HG03571 (cell line): ENCODE measurements around the gene DIS3L2.

Experiments used
- ATAC-seq: cut with Tn5 transposase; IDR thresholded peaks from one replicate; pipeline ENCODE4 v1.9.1; 2021; ENCODE audit not compliant: unreplicated experiment

DIS3L2 gene

GRCh38 chr2:232225429-232225828 is 263.9 kb downstream of the DIS3L2 start:
- ATAC-seq = no peak

- ATAC-seq = no peak
Observed at GRCh38 chr2:232225895-232226294, 264.4 kb downstream of the DIS3L2 start.

GRCh38 chr2:232228332-232228731 is 266.8 kb downstream of the DIS3L2 start:
- no peak for ATAC-seq

- ATAC-seq = no peak
Observed at GRCh38 chr2:232228971-232229894, 267.7 kb downstream of the DIS3L2 start.

- no peak for ATAC-seq
Observed at GRCh38 chr2:232229911-232230310, 268.4 kb downstream of the DIS3L2 start.

- ATAC-seq = no peak
Observed at GRCh38 chr2:232230560-232230959, 269.0 kb downstream of the DIS3L2 start.

- ATAC-seq = no peak
Observed at GRCh38 chr2:232231554-232231953, 270.0 kb downstream of the DIS3L2 start.

GRCh38 chr2:232232915-232233314 is 271.4 kb downstream of the DIS3L2 start:
- no peak for ATAC-seq

- ATAC-seq = no peak
Observed at GRCh38 chr2:232234922-232235615, 273.6 kb downstream of the DIS3L2 start.

GRCh38 chr2:232235716-232236115 is 274.2 kb downstream of the DIS3L2 start:
- ATAC-seq = no peak

- ATAC-seq = peak; percentile 89
Observed at GRCh38 chr2:232236200-232236599, 274.7 kb downstream of the DIS3L2 start.

GRCh38 chr2:232237464-232237863 is 276.0 kb downstream of the DIS3L2 start:
- no peak for ATAC-seq

- no peak for ATAC-seq
Observed at GRCh38 chr2:232238108-232238507, 276.6 kb downstream of the DIS3L2 start.

- ATAC-seq = no peak
Observed at GRCh38 chr2:232238596-232238995, 277.1 kb downstream of the DIS3L2 start.

GRCh38 chr2:232239951-232240681 is 278.6 kb downstream of the DIS3L2 start:
- ATAC-seq = no peak

- no peak for ATAC-seq
Observed at GRCh38 chr2:232240906-232241305, 279.4 kb downstream of the DIS3L2 start.

- no peak for ATAC-seq
Observed at GRCh38 chr2:232242316-232242715, 280.8 kb downstream of the DIS3L2 start.

GRCh38 chr2:232245111-232245510 is 283.6 kb downstream of the DIS3L2 start:
- ATAC-seq = no peak

GRCh38 chr2:232246245-232246644 is 284.7 kb downstream of the DIS3L2 start:
- no peak for ATAC-seq

GRCh38 chr2:232249096-232249495 is 287.6 kb downstream of the DIS3L2 start:
- ATAC-seq = no peak
